Activated CD8-positive, alpha-beta memory T cell treated with anti-CD3 and anti-CD28 coated beads for 48 hours (primary cell): ENCODE measurements around the gene CAMK2B.

Experiments
- DNase-seq, 3 experiments: peaks; one replicate each; pipeline ENCODE4 v3.0.0-alpha.2; 2020; ENCODE audit warnings: low read depth in 2 of 3, low spot score in 2 of 3

CAMK2B gene

GRCh38 chr7:44325201-44325671 is at the start of gene CAMK2B:
Gene CAMK2B, minus strand, starts transcription at chr7:44325594. Its CDS starts 173 bp downstream, at chr7:44325421.
- DNase-seq: no peak

GRCh38 chr7:44374007-44374763 is 48.8 kb upstream of the CAMK2B start:
- DNase-seq: no peak

DNA sequence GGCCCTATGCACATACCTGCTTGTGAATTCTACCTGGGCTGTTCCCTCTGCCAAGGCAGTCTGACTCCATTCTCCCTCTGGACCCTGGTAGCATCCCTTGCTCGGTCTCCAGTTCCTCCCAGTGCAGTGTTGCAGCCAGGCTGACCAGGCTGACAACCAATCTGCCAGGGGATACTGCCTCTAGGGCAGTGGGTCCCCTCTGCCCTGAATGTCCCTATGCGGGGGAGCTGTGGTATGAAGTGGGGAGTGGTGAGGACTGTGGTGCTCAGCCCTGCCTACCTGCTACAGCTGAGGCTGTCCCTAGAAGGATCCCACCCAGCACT is 48.0 kb upstream of the CAMK2B start:
- no peak for DNase-seq

DNA sequence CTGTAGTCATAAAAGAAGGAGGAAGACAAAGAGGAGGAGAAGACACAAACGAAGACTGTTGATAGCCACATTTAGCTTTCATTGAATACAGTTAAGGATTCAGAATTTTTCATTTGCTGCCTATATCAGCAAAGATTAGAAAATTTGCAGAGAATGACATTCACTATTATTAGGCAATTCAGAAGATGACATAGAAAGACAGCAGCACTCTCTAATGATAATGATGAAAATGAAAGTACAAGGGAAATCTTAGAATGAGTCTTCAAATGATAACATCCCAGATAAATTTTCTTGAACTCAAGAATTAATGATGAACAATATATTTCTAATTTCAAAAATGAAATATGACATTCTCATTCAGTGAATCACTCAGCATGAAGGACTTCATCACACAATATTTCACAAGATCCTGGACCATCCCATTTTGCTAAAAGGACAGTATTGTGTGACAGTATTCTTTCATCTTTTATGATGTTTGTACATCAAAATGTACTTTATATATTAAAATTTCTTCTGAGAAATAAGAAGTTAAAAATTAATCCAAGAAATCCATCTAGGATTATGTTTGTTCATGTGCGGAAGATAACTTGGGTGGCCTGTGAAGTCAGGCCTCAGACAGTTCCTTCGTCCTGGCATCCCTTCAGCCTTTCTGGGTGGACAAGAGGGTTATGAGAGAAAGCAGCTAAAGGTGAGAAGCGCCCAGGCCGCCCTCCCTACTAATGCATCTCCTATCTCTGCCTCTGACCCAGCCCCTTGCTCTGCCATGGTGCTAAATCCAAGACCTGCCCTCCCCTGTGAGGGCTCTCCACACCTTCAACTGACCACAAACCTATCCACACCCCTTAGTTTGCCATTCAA is 47.4 kb upstream of the CAMK2B start:
- no peak for DNase-seq

DNA sequence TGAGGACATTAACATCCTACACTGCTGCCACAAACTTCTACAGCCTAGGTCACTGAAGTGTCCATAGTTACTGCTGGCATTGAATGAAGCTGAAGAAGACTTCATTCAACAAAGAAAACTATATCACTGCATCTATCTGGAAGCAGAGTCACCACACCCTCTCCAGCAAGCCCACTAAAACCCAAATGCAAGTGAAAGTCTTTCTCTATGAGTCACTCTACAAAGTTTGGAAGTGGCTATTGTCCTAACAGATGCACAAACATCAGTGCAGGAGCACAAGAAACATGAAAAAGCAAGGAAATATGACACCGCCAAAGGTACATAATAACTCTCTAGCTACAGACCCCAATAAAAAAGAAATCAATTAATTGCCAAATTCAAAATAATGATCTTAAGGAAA is 43.5 kb upstream of the CAMK2B start:
- no peak for DNase-seq

DNA sequence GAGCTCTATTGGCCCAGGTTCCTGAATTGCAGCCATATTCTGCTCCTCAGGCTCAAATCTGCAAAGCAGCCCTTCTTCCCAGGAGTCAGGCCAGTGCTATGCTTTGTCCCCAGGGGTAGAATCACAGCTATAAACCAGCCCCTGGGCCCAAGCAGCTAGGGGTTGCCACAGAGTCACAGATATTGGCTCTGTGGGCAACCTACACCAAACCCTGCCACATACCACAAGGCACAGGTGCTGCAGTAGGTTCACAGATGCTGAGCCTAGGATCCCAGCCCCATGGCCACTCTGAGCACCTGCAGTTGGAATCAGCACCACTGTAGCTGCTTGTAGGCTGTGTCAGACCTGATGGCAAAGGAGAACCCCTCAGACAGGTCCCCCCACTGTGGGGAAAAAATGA is 43.1 kb upstream of the CAMK2B start:
- DNase-seq: no peak

DNA sequence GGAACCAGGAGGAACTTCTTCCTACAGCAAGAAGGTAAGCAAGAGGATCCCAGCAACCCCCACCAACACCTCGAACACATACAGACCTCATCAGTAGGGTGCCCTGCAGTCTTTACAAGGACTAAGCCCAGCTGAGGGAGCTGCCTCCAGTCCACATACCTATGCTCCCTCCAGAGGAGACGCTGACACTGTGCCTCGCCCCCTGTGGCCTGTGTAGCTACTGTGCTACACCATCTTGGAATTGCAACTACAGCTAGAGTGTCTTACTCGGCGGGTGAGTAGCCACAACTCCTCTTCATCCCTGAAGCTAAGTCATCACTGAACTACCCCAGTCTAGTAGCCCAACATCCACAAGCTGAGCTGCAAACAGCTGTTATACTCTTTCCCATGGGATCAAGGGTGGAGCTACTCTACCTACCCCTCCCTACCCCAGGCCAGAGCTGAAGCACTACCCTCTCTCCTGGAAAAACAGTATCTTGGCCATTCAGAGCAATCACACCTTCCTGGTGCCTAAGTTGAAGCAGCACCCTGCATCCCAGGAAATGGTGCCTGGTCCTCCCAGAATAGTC is 42.2 kb upstream of the CAMK2B start:
- no peak for DNase-seq

- DNase-seq: no peak
Measured at GRCh38 chr7:44366986-44367385, 41.6 kb upstream of the CAMK2B start.

- DNase-seq: no peak
Measured at GRCh38 chr7:44353668-44354067, 28.3 kb upstream of the CAMK2B start.

- no peak for DNase-seq
Measured at GRCh38 chr7:44348851-44349781, 23.7 kb upstream of the CAMK2B start.

GRCh38 chr7:44348300-44348699 is 22.9 kb upstream of the CAMK2B start:
- no peak for DNase-seq

DNA sequence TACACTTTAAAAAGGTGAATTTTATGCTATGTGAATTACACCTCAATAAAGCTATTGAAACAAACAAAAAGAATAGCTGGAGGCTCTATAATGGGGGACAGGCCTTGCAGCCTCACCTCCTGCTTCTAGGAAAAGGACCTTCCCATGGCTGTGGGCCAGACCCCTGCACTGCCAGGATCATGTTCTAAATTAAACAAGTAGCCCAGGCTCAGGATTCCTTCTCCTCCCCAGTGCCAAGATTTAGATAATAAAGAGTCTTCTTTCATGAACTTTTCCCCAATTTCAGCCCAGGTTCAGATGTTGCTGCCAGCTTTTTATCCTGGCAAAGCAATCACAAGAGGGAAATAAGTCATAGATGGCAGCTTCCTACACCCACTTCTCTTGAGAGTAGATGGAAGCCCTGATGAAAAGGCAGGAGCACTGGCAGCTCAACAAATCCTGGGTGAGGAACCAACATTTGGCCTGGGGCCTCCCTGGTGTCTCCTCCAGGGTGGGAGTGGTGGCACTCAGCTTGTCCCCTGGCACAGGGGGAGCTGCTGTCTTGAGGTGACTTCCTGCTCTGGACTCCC is 22.2 kb upstream of the CAMK2B start:
- no peak for DNase-seq

GRCh38 chr7:44346063-44346462 is 20.7 kb upstream of the CAMK2B start:
- no peak for DNase-seq

DNA sequence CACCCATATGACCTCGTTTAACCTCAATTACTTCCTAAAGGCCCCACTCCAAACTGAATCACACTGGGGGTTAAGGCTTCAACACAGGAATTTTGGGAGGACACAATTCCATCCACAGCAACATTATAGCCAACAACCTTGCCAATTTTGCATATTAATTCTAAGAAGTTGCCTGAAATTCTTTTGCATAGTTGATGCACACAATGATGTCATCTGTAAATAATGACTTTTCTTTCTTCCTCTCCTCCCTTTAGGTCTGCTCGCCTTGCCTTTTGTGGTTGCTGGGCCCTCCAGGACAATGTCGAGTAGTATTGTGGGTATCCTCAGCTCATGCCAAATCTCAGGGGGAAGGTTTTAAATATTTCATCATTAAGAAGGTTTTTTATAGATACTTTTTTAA is 16.0 kb upstream of the CAMK2B start:
- no peak for DNase-seq

GRCh38 chr7:44338600-44338999 is 13.2 kb upstream of the CAMK2B start:
- DNase-seq: no peak

- no peak for DNase-seq
Measured at GRCh38 chr7:44336491-44336890, 11.1 kb upstream of the CAMK2B start.

- DNase-seq: no peak
Measured at GRCh38 chr7:44335184-44335583, 9.8 kb upstream of the CAMK2B start.

DNA sequence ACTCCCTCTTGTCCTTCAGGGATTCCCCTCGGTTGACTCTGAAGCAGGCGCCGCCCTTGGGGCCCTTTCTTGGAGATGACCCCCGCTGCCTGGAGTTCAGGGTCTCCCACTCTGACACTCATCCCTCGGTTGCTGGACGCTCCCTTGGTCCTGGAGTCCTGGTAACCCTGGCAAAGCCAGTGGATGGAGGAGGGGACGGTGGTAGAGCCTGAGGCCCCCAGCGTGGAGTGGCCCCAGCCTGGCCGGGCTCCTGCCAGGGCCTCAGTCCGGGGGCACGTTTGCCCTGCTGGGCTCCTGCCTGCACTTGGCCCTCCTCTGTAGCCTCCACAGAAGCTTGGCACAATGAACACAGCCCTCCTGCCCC is 9.3 kb upstream of the CAMK2B start:
- no peak for DNase-seq

GRCh38 chr7:44333911-44334733 is 8.7 kb upstream of the CAMK2B start:
- no peak for DNase-seq

DNA sequence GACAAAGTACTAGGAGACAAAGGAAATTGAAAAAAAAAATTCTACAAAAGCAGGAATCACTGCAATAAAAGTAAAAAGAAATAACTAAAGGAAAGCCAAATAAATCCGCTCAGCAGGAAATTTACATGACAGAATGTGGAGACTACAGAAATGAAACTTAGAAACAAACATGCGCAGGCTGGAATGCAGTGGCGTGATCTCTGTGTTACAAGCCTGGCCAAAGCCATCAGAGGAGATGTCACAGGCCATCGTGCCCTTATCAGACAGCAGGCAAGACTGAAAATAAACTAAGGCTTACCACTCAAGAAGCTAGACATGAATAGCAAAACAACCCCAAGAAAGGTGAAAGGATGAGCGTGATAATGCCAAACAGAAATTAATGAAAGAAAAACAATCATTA is 6.3 kb upstream of the CAMK2B start:
- DNase-seq: no peak
